T-cell (primary cell): Measurements from ENCODE around the gene KIAA1671. TPM values are rescaled to one million over a fixed set of nuclear protein-coding genes. Genes with fewer than 3 reads are reported as not detected.

Experiments used
- ATAC-seq, 4 experiments: fragments of 200-7000 bp in 3 of 4; fragments of 150-1000 bp in 1 of 4; cut with Tn5 transposase; replicated peaks in 1 of 4; 1 replicate in 3 of 4; 2 replicates in 1 of 4; pipeline ENCODE4 v1.10.0; 2021; ENCODE audit warnings: moderate library complexity in 3 of 4, mild to moderate bottlenecking in 2 of 4, moderate number of reproducible peaks in 1 of 4
- CTCF ChIA-PET, 2 donors: fragments of 300-600 bp; sonication (Branson Sonifier 250); formaldehyde crosslinking; loops; one replicate each; lab custom pipeline; 2022; ENCODE audit warnings: antibody characterized with exemption in 2 of 2; lab: Charles Lee
- POLR2A ChIA-PET, 2 donors: fragments of 300-600 bp; sonication (Branson Sonifier 250); formaldehyde crosslinking; loops; one replicate each; lab custom pipeline; 2022; ENCODE audit warnings: antibody characterized with exemption in 2 of 2; lab: Charles Lee
- DNase-seq, 35 experiments: peaks; one replicate each; pipeline versions ENCODE4 v3.0.0 to v3.0.0-alpha.2; 2013 to 2023
- H3K27ac ChIP-seq: one replicate; pipeline ENCODE4 v1.5.1; 2013; ENCODE audit warnings: low read length
- H3K27me3 ChIP-seq, 2 experiments: replicated peaks in 1 of 2; 1 replicate in 1 of 2; 2 replicates in 1 of 2; pipeline versions ENCODE4 v1.6.1 to v1.7.0; 2013; ENCODE audit warnings: low read length in 1 of 2, mixed read lengths in 1 of 2; ENCODE audit not compliant: control insufficient read depth in 2 of 2, insufficient read depth in 2 of 2; ENCODE audit errors: extremely low read depth in 1 of 2
- H3K36me3 ChIP-seq, 2 donors: 1 replicate in 1 of 2; 2 replicates in 1 of 2; pipeline versions ENCODE4 v1.6.1 to v1.7.0; 2013; ENCODE audit warnings: low read length in 1 of 2; ENCODE audit not compliant: control insufficient read depth in 2 of 2, insufficient read depth in 1 of 2; ENCODE audit errors: extremely low read depth in 1 of 2
- H3K4me1 ChIP-seq, 2 experiments: 1 replicate in 1 of 2; 2 replicates in 1 of 2; pipeline versions ENCODE4 v1.6.1 to v1.7.0; 2013; ENCODE audit warnings: low read length in 2 of 2, mixed read lengths in 1 of 2; ENCODE audit not compliant: insufficient read depth in 2 of 2, control insufficient read depth in 1 of 2; ENCODE audit errors: extremely low read depth in 1 of 2
- H3K4me3 ChIP-seq, 2 donors: 1 replicate in 1 of 2; 2 replicates in 1 of 2; pipeline versions ENCODE4 v1.5.1 to v1.7.0; 2013; ENCODE audit warnings: mild to moderate bottlenecking in 2 of 2, low read length in 1 of 2, moderate library complexity in 1 of 2; ENCODE audit not compliant: control insufficient read depth in 1 of 2; ENCODE audit errors: extremely low read depth in 1 of 2
- H3K9me3 ChIP-seq: 2 replicates; pipeline ENCODE4 v1.7.0; 2013
- H3K27ac Mint-ChIP-seq, 2 donors: one replicate each; pipeline ENCODE4 v1.8.0; 2020 to 2021; ENCODE audit warnings: mild to moderate bottlenecking in 2 of 2, mixed read lengths in 2 of 2
- H3K27me3 Mint-ChIP-seq, 2 donors: one replicate each; pipeline ENCODE4 v1.8.0; 2021 to 2022; ENCODE audit warnings: mixed read lengths in 2 of 2
- H3K36me3 Mint-ChIP-seq: one replicate; pipeline ENCODE4 v1.8.0; 2021; ENCODE audit warnings: mixed read lengths
- H3K4me1 Mint-ChIP-seq, 3 donors: one replicate each; pipeline ENCODE4 v1.8.0; 2020 to 2022; ENCODE audit warnings: mixed read lengths in 3 of 3, mild to moderate bottlenecking in 1 of 3
- H3K4me3 Mint-ChIP-seq, 3 donors: one replicate each; pipeline ENCODE4 v1.8.0; 2020 to 2022; ENCODE audit warnings: mild to moderate bottlenecking in 3 of 3, mixed read lengths in 3 of 3, moderate library complexity in 3 of 3
- H3K9me3 Mint-ChIP-seq, 3 donors: one replicate each; pipeline ENCODE4 v1.8.0; 2020 to 2022; ENCODE audit warnings: mixed read lengths in 3 of 3
- WGBS: methylation state at CpG from one replicate; pipeline ENCODE4 v1.1.5; 2013; ENCODE audit warnings: missing lambda C conversion rate; ENCODE audit not compliant: insufficient coverage; 5-methylcytosine and 5-hydroxymethylcytosine counted together
- total RNA-seq, 35 experiments: library from RNA in 6 of 35; stranded (reverse) in 6 of 35; fragments of 120-200 nt in 1 of 35; gene quantifications; one replicate each; pipeline versions ENCODE4 v1.2.1 to v1.2.4 and lab custom pipeline; 2013 to 2026

The KIAA1671 gene
- total RNA-seq, 5 donors from 2014 or later (not counting 1 experiment from before 2014, with no cell fraction given), result 5.1 to 20.3 (median 9.0) TPM

DNA sequence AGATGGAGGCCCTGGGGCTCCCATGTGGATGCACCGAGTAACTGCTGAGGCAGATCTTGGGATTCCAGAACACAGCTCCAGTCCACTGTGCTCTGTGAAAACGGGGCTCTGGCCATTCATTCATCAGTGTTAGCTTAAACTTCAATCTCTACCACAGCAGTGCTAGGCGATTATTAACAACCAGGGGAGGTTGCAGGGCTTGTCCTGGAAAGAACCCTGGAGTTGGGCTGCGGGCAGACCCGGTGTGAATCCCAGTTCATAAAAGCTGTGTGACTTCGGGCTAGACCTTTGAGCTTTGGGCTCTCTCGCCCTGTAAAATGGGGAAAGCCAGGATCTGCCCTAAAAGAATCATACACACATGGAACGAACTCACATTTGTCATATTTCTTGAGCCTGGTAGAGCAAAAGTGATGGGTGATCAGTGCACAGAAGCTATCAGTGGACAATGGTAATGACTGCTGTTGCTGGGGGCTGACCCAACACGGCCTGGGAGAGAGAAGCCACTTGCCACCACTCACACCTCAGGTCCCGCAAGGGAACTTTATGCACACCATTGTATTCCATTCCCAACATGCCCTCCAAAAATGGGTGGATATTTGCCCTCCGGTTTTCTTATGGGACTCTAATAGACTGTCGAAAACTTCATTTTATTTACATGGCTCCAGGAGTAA is 231.6 kb downstream of the KIAA1671 start:
- Mint-ChIP-seq H3K27ac (no peak overlapping the region), H3K27me3 (no peaks in the 10 kb centered on the region), H3K4me1 (no peaks in the 10 kb centered on the region), H3K4me3 (no peak overlapping the region), H3K9me3 (peaks cover 4 to 8% (median 7%) of the 10 kb centered on the region in 3 donors), H3K36me3 (peaks cover 23% of the 10 kb centered on the region)
- CTCF ChIA-PET, result no interaction called here
- Histone ChIP-seq H3K36me3 (peaks cover 3 to 17% of the 10 kb centered on the region in 2 donors), H3K9me3 (no peaks in the 10 kb centered on the region), H3K4me3 (no peak overlapping the region), H3K27ac (no peak overlapping the region), H3K4me1 (no peaks in the 10 kb centered on the region), H3K27me3 (no peaks in the 10 kb centered on the region)
- POLR2A ChIA-PET, result no interaction called here
- no peak for ATAC-seq
- 96% methylated on average over 4 of the region's 12 CpGs for WGBS
- DNase-seq, result no peak

DNA sequence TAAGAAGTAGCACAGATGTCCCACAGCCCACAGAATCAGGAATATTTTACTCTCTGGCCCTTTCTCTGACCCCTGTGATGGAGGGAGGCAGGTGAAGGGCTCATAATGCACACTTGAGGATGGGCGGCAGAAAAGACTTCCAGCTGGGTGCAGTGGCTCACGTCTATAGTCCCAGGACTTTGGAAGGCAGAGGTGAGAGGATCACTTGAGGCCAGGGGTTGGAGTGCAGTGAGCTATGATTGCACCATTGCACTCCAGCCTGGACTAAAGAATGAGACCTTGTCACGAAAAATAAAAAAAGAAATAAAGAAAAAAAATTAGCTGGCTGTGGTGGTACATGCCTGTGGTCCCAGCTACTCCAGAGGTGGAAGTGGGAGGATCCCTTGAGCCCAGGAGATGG is 233.6 kb downstream of the KIAA1671 start:
- Histone ChIP-seq H3K27me3 (no peaks in the 10 kb centered on the region), H3K27ac (no peak overlapping the region), H3K9me3 (no peaks in the 10 kb centered on the region), H3K36me3 (peaks cover 0 to 21% of the 10 kb centered on the region in 2 donors), H3K4me1 (no peaks in the 10 kb centered on the region), H3K4me3 (no peak overlapping the region)
- no peak overlapping the region for H3K27ac Mint-ChIP-seq
- H3K27me3 Mint-ChIP-seq, result no peaks in the 10 kb centered on the region
- POLR2A ChIA-PET, result no interaction called here
- H3K4me3 Mint-ChIP-seq, result no peak overlapping the region
- H3K9me3 Mint-ChIP-seq, result no peaks in the 10 kb centered on the region
- H3K4me1 Mint-ChIP-seq, result no peaks in the 10 kb centered on the region
- CTCF ChIA-PET, result no interaction called here
- peaks cover 15% of the 10 kb centered on the region for H3K36me3 Mint-ChIP-seq
- WGBS, result 79% methylated on average over 3 of the region's 3 CpGs
- DNase-seq (no peak), ATAC-seq (no peak)

DNA sequence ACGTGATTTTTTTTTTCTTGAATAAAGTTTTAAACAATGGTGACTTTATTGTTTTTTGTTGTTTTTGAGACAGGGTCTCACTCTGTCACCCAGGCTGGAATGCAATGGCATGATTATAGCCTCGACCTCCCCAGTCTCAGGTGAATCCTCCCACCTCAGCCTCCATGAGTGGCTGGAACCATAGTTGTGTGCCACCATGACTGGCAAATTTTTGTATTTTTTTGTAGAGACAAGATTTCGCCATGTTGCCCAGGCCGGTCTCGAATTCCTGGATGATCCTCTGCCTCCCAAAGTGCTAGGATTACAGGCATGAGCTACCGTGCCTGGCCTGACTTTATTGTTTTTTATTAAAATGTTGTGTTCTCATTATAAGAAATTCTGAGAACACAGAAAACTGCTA is 235.0 kb downstream of the KIAA1671 start:
- Histone ChIP-seq H3K36me3 (peaks cover 3 to 28% of the 10 kb centered on the region in 2 donors), H3K27me3 (no peaks in the 10 kb centered on the region), H3K27ac (no peak overlapping the region), H3K4me1 (no peaks in the 10 kb centered on the region), H3K9me3 (no peaks in the 10 kb centered on the region), H3K4me3 (no peak overlapping the region)
- H3K9me3 Mint-ChIP-seq, result no peaks in the 10 kb centered on the region
- no peak for ATAC-seq
- ChIA-PET POLR2A (no interaction called here), CTCF (no interaction called here)
- no peaks in the 10 kb centered on the region for H3K27me3 Mint-ChIP-seq
- no peak overlapping the region for H3K27ac Mint-ChIP-seq
- H3K4me3 Mint-ChIP-seq, result no peak overlapping the region
- DNase-seq, result no peak
- peaks cover 14% of the 10 kb centered on the region for H3K36me3 Mint-ChIP-seq
- no peaks in the 10 kb centered on the region for H3K4me1 Mint-ChIP-seq
- WGBS, result no CpG with 5 or more reads among the region's 6 CpGs

DNA sequence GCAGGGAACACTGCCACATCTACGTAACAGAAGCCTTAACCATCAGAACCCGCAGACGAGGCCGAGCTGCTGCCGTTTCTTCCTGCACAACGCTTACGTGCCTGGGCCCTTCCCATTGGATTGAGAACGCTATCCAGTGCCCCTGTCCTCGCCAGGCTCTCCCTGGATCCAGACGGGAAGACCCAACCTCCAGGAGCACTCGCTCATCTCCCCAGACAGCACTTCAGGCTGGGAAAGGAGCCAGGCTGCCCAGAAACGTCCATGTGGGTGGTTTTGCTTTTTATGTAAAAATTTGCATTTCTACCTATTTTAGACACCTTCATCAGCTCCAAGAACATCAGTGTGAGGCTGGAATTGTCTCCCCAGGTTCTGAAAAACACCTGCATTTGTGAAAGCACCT is 239.9 kb downstream of the KIAA1671 start:
- 95% methylated on average over 8 of the region's 12 CpGs for WGBS
- H3K36me3 ChIP-seq, result peaks cover 11 to 23% of the 10 kb centered on the region in 2 donors
- H3K4me3 Mint-ChIP-seq, result no peak overlapping the region
- DNase-seq (no peak), ATAC-seq (no peak)
- H3K27ac Mint-ChIP-seq, result no peak overlapping the region
- H3K36me3 Mint-ChIP-seq, result peaks cover 31% of the 10 kb centered on the region
- H3K27me3 Mint-ChIP-seq, result no peaks in the 10 kb centered on the region
- H3K4me1 Mint-ChIP-seq, result no peaks in the 10 kb centered on the region
- ChIA-PET CTCF (no interaction called here), POLR2A (no interaction called here)
- H3K9me3 ChIP-seq, result no peaks in the 10 kb centered on the region
- H3K27me3 ChIP-seq, result no peaks in the 10 kb centered on the region
- H3K27ac ChIP-seq, result no peak overlapping the region
- no peak overlapping the region for H3K4me3 ChIP-seq
- H3K4me1 ChIP-seq, result no peaks in the 10 kb centered on the region
- H3K9me3 Mint-ChIP-seq, result no peaks in the 10 kb centered on the region

DNA sequence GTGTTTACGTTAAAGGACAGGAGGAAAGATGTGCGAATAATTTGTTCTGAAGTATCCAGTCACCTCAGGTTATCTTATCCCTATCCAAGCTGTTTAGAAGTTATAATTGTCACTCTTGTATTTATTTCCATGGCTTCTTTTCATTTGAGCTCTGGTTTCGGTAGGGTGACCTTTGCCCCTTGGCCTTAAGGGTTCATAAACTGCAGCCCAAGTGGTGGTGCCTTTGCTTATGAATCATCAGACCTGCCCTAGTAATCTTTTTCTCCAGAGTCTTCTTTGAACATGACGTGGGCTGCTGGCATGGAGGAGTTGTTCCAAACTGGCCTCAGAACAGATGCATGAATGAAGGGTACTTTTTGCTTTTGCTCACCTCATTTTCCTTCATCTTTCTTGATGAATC is 240.6 kb downstream of the KIAA1671 start:
- no peaks in the 10 kb centered on the region for H3K4me1 ChIP-seq
- ATAC-seq (no peak), DNase-seq (no peak)
- Mint-ChIP-seq H3K36me3 (peaks cover 35% of the 10 kb centered on the region), H3K4me3 (no peak overlapping the region), H3K4me1 (no peaks in the 10 kb centered on the region), H3K9me3 (no peaks in the 10 kb centered on the region), H3K27ac (no peak overlapping the region), H3K27me3 (no peaks in the 10 kb centered on the region)
- no peaks in the 10 kb centered on the region for H3K27me3 ChIP-seq
- peaks cover 11 to 26% of the 10 kb centered on the region in 2 donors for H3K36me3 ChIP-seq
- POLR2A ChIA-PET, result interaction anchor here in 1 of 2 donors (0.6 kb wide), 1 partner anchor 58 kb away, joined by 4 read pairs; no protein-coding TSS in a partner anchor
- no peaks in the 10 kb centered on the region for H3K9me3 ChIP-seq
- H3K4me3 ChIP-seq, result no peak overlapping the region
- no CpG with 5 or more reads among the region's 4 CpGs for WGBS
- CTCF ChIA-PET, result no interaction called here
- H3K27ac ChIP-seq, result no peak overlapping the region

DNA sequence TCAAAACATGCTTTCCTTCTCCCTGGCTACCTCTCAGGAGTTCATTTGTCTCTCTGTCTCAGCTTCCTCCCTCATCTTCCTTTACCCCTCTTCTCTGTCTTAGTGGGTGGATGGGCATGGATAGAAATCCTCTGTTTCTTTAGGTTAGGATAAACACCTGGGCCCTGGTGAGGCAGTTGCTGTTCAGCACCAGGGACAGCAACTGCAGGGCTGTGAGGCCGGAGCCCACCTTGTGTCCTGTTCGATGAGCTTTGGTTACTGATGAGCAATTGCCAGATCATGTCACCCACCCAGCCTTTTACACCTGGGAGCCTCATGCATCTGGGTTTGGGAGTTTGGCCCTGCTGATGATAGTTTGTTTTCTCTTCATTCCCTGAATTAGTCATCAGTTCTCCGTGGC is 241.0 kb downstream of the KIAA1671 start:
- POLR2A ChIA-PET, result interaction anchor here in 1 of 2 donors (0.6 kb wide), 1 partner anchor 57 kb away, joined by 4 read pairs; no protein-coding TSS in a partner anchor
- CTCF ChIA-PET, result no interaction called here
- Mint-ChIP-seq H3K36me3 (peaks cover 35% of the 10 kb centered on the region), H3K4me1 (no peaks in the 10 kb centered on the region), H3K27me3 (no peaks in the 10 kb centered on the region), H3K27ac (no peak overlapping the region), H3K9me3 (no peaks in the 10 kb centered on the region), H3K4me3 (no peak overlapping the region)
- no peak overlapping the region for H3K27ac ChIP-seq
- DNase-seq, result no peak
- no peak for ATAC-seq
- no peaks in the 10 kb centered on the region for H3K4me1 ChIP-seq
- no peaks in the 10 kb centered on the region for H3K9me3 ChIP-seq
- WGBS, result 88% methylated on average over 2 of the region's 3 CpGs
- H3K27me3 ChIP-seq, result no peaks in the 10 kb centered on the region
- H3K4me3 ChIP-seq, result no peak overlapping the region
- peaks cover 11 to 26% of the 10 kb centered on the region in 2 donors for H3K36me3 ChIP-seq
